Stimulated activated CD8-positive, alpha-beta memory T cell treated with anti-CD3 and anti-CD28 coated beads, Interleukin-12 subunit alpha, Interleukin-12 subunit beta, amount 100 ng/mL, for 24 hours (primary cell): ENCODE data around the gene CYTIP.
"Not testable (repeated sequence)": the region's sequence is repeated elsewhere in the genome, so short reads cannot be mapped to it uniquely, and the experiment has no call there.

Source experiments
- DNase-seq: peaks from one replicate; pipeline ENCODE4 v3.0.0-alpha.2; 2020; ENCODE audit errors: extremely low read depth

The CYTIP gene

GRCh38 chr2:157424374-157424773 is 19.5 kb downstream of the CYTIP start:
- DNase-seq: no peak

GRCh38 chr2:157421964-157422363 is 21.9 kb downstream of the CYTIP start:
- DNase-seq: no peak

- no peak for DNase-seq
Measured at GRCh38 chr2:157421331-157421944, 22.5 kb downstream of the CYTIP start.

- no peak for DNase-seq
Measured at GRCh38 chr2:157420771-157421323, 23.0 kb downstream of the CYTIP start.

GRCh38 chr2:157419031-157419575 is 24.8 kb downstream of the CYTIP start:
- DNase-seq: no peak

GRCh38 chr2:157418239-157418641 is 25.6 kb downstream of the CYTIP start:
- no peak for DNase-seq

- DNase-seq: no peak
Measured at GRCh38 chr2:157415591-157416101, 28.2 kb downstream of the CYTIP start.

GRCh38 chr2:157414050-157414449 is 29.8 kb downstream of the CYTIP start:
- DNase-seq: no peak

GRCh38 chr2:157413326-157414035 is 30.4 kb downstream of the CYTIP start:
- no peak for DNase-seq

GRCh38 chr2:157411624-157412336 is 32.1 kb downstream of the CYTIP start:
- DNase-seq: no peak

- not testable (repeated sequence) for DNase-seq
Measured at GRCh38 chr2:157405398-157405797, 38.5 kb downstream of the CYTIP start.

GRCh38 chr2:157404363-157404762 is 39.5 kb downstream of the CYTIP start:
- no peak for DNase-seq

GRCh38 chr2:157402801-157403485 is 40.9 kb downstream of the CYTIP start:
- DNase-seq: not testable (repeated sequence)

- DNase-seq: no peak
Measured at GRCh38 chr2:157395811-157396210, 48.1 kb downstream of the CYTIP start.

GRCh38 chr2:157394928-157395327 is 49.0 kb downstream of the CYTIP start:
- DNase-seq: no peak

- DNase-seq: no peak
Measured at GRCh38 chr2:157393348-157393747, 50.5 kb downstream of the CYTIP start.

- no peak for DNase-seq
Measured at GRCh38 chr2:157388827-157389226, 55.1 kb downstream of the CYTIP start.

GRCh38 chr2:157386747-157387146 is 57.1 kb downstream of the CYTIP start:
- no peak for DNase-seq

GRCh38 chr2:157386247-157386646 is 57.6 kb downstream of the CYTIP start:
- no peak for DNase-seq

- no peak for DNase-seq
Measured at GRCh38 chr2:157377861-157378260, 66.0 kb downstream of the CYTIP start.

- no peak for DNase-seq
Measured at GRCh38 chr2:157376041-157376440, 67.8 kb downstream of the CYTIP start.

GRCh38 chr2:157375384-157375783 is 68.5 kb downstream of the CYTIP start:
- no peak for DNase-seq
